ENCODE data around the gene CTLA4.

The CTLA4 gene

DNA sequence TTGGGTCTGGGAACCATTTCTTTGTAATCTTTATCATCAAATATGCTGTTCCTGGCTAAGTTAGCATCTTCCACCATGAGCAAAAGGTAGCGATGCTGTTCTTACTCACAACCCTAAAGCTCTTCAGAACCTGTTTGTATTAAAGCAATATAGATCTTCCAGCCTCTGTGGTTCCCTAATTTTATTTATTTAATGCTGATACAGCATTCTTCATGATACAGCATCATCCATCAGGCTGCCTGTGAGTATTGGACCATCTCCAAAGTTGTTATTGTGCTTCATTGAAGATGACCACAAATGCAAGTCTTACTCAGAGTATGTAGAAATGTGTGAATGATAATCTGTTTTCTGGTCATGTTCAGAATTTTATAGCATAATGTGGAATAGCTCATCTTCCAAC, 40.9 kb upstream of the CTLA4 start:
- Histone ChIP-seq H3K23ac (ENCODE audit: low read length) (no peak overlapping the region), H3K9ac (ENCODE audit: low read length) (no peak overlapping the region), H3K14ac (ENCODE audit: low read length) (no peak overlapping the region), H3K36me3 (ENCODE audit: control insufficient read depth in 1 of 2, insufficient read depth in 2 of 2, low read length in 2 of 2) (no peaks in the 10 kb centered on the region), H3K79me1 (ENCODE audit: low read length) (no peaks in the 10 kb centered on the region), H2BK120ac (ENCODE audit: insufficient read depth, low read length, poor library complexity) (no peak overlapping the region), H4K91ac (ENCODE audit: low read depth, low read length) (no peak overlapping the region), H3K27ac (ENCODE audit: low read depth, low read length) (no peak overlapping the region), H2BK12ac (ENCODE audit: low read length) (no peak overlapping the region), H3K4me3 (ENCODE audit: low read depth, low read length) (no peak overlapping the region), H3K79me2 (ENCODE audit: control insufficient read depth, insufficient read depth, low read length, poor library complexity) (no peaks in the 10 kb centered on the region), H4K8ac (ENCODE audit: low read depth, low read length) (no peak overlapping the region), H3K4me1 (ENCODE audit: control insufficient read depth in 1 of 2, insufficient read depth in 2 of 2, low read length in 2 of 2) (no peaks in the 10 kb centered on the region), H3K4me2 (ENCODE audit: low read length) (no peak overlapping the region), H2AK5ac (ENCODE audit: low read length) (no peak overlapping the region), H4K12ac (ENCODE audit: low read depth, low read length) (no peak overlapping the region), H2AFZ (ENCODE audit: insufficient read depth, low read length, poor library complexity) (no peak overlapping the region), H3K4ac (ENCODE audit: low read depth, low read length) (no peak overlapping the region), H3K27me3 (ENCODE audit: insufficient read depth, low read length) (no peaks in the 10 kb centered on the region), H3K9me3 (ENCODE audit: insufficient read depth, low read depth, low read length) (peaks cover 2% of the 10 kb centered on the region), H2BK5ac (ENCODE audit: low read depth, low read length, poor library complexity) (no peak overlapping the region), H3K18ac (ENCODE audit: low read length) (no peak overlapping the region)
- no CpG with 5 or more reads among the region's 1 CpG for WGBS (ENCODE audit: extremely low coverage, insufficient coverage, insufficient read length)
- DNase-seq: no peak

DNA sequence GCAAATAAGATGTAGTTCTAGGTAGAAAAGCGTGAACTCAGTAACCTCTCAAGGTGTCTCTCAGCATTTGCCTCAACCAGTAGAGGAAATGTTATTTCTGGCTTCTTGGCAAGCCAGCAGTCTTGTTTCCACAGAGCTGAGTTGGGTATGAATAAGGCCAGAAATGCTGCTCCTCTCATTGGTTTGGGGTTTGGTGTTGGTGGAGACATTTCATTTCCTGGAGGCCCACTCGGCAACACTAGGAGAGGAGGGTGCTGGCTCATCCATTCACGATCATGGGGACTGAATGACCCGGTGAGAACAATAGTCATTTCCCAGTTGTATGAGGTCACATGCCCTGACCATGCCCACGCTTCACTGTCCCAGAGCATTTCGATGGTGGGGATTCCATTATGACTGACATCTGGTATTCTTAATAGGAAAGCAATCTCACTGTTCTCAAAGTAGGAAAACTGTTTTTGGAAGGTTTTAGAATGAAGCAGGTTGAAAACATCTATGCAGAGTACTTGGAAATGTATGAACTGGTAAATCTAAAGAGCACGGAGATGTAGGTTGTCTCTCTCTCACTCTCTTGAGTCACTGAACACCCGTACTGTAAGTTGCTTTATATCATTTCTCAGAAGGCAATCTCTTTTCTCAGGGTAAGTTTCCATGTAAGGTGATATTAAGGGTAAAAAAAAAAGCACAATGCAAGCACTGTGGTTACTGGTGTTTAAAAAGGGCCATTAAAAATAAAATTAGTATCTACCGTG, 37.1 kb upstream of the CTLA4 start:
- Histone ChIP-seq H2BK12ac (ENCODE audit: low read length) (no peak overlapping the region), H3K14ac (ENCODE audit: low read length) (no peak overlapping the region), H4K12ac (ENCODE audit: low read depth, low read length) (no peak overlapping the region), H4K91ac (ENCODE audit: low read depth, low read length) (no peak overlapping the region), H2AFZ (ENCODE audit: insufficient read depth, low read length, poor library complexity) (no peak overlapping the region), H3K27me3 (ENCODE audit: insufficient read depth, low read length) (no peaks in the 10 kb centered on the region), H4K8ac (ENCODE audit: low read depth, low read length) (no peak overlapping the region), H2AK5ac (ENCODE audit: low read length) (no peak overlapping the region), H3K4ac (ENCODE audit: low read depth, low read length) (no peak overlapping the region), H2BK120ac (ENCODE audit: insufficient read depth, low read length, poor library complexity) (no peak overlapping the region), H3K79me2 (ENCODE audit: control insufficient read depth, insufficient read depth, low read length, poor library complexity) (no peaks in the 10 kb centered on the region), H3K18ac (ENCODE audit: low read length) (no peak overlapping the region), H3K4me1 (ENCODE audit: control insufficient read depth in 1 of 2, insufficient read depth in 2 of 2, low read length in 2 of 2) (no peaks in the 10 kb centered on the region), H3K9me3 (ENCODE audit: insufficient read depth, low read depth, low read length) (peaks cover 2% of the 10 kb centered on the region), H3K4me3 (ENCODE audit: low read depth, low read length) (no peak overlapping the region), H2BK5ac (ENCODE audit: low read depth, low read length, poor library complexity) (no peak overlapping the region), H3K23ac (ENCODE audit: low read length) (no peak overlapping the region), H3K4me2 (ENCODE audit: low read length) (no peak overlapping the region), H3K27ac (ENCODE audit: low read depth, low read length) (no peak overlapping the region), H3K9ac (ENCODE audit: low read length) (no peak overlapping the region), H3K79me1 (ENCODE audit: low read length) (no peaks in the 10 kb centered on the region), H3K36me3 (ENCODE audit: control insufficient read depth in 1 of 2, insufficient read depth in 2 of 2, low read length in 2 of 2) (no peaks in the 10 kb centered on the region)
- DNase-seq: no peak
- WGBS (ENCODE audit: extremely low coverage, insufficient coverage, insufficient read length): no CpG with 5 or more reads among the region's 9 CpGs

DNA sequence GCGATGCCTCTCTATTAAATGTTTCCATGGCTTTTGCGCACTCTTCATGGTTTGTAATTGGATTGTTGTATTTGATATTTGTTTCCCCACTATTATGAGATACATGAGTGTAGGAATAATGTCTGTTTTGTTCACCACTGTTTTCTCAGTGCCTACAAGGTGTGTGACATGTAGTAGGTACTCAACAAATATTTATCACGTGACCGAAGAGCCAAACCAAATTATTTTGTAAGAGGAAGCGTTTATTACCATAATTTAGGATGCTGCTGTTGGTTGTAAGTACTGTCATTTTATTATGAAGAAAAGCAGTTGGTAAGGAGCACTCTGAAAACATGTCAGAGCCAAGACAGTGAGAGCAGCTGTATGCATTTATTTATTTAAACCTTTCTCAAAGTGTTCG, 32.2 kb upstream of the CTLA4 start:
- Histone ChIP-seq H3K27me3 (ENCODE audit: insufficient read depth, low read length) (no peaks in the 10 kb centered on the region), H2BK5ac (ENCODE audit: low read depth, low read length, poor library complexity) (no peak overlapping the region), H4K91ac (ENCODE audit: low read depth, low read length) (no peak overlapping the region), H3K18ac (ENCODE audit: low read length) (no peak overlapping the region), H2AK5ac (ENCODE audit: low read length) (no peak overlapping the region), H4K8ac (ENCODE audit: low read depth, low read length) (no peak overlapping the region), H3K79me1 (ENCODE audit: low read length) (no peaks in the 10 kb centered on the region), H3K14ac (ENCODE audit: low read length) (no peak overlapping the region), H3K36me3 (ENCODE audit: control insufficient read depth in 1 of 2, insufficient read depth in 2 of 2, low read length in 2 of 2) (no peaks in the 10 kb centered on the region), H3K27ac (ENCODE audit: low read depth, low read length) (no peak overlapping the region), H3K4me1 (ENCODE audit: control insufficient read depth in 1 of 2, insufficient read depth in 2 of 2, low read length in 2 of 2) (no peaks in the 10 kb centered on the region), H3K79me2 (ENCODE audit: control insufficient read depth, insufficient read depth, low read length, poor library complexity) (no peaks in the 10 kb centered on the region), H3K4me2 (ENCODE audit: low read length) (no peak overlapping the region), H2AFZ (ENCODE audit: insufficient read depth, low read length, poor library complexity) (no peak overlapping the region), H3K4ac (ENCODE audit: low read depth, low read length) (no peak overlapping the region), H2BK12ac (ENCODE audit: low read length) (no peak overlapping the region), H4K12ac (ENCODE audit: low read depth, low read length) (no peak overlapping the region), H3K9me3 (ENCODE audit: insufficient read depth, low read depth, low read length) (no peaks in the 10 kb centered on the region), H3K4me3 (ENCODE audit: low read depth, low read length) (no peak overlapping the region), H3K9ac (ENCODE audit: low read length) (no peak overlapping the region), H3K23ac (ENCODE audit: low read length) (no peak overlapping the region), H2BK120ac (ENCODE audit: insufficient read depth, low read length, poor library complexity) (no peak overlapping the region)
- DNase-seq: no peak
- WGBS (ENCODE audit: extremely low coverage, insufficient coverage, insufficient read length): no CpG with 5 or more reads among the region's 6 CpGs

DNA sequence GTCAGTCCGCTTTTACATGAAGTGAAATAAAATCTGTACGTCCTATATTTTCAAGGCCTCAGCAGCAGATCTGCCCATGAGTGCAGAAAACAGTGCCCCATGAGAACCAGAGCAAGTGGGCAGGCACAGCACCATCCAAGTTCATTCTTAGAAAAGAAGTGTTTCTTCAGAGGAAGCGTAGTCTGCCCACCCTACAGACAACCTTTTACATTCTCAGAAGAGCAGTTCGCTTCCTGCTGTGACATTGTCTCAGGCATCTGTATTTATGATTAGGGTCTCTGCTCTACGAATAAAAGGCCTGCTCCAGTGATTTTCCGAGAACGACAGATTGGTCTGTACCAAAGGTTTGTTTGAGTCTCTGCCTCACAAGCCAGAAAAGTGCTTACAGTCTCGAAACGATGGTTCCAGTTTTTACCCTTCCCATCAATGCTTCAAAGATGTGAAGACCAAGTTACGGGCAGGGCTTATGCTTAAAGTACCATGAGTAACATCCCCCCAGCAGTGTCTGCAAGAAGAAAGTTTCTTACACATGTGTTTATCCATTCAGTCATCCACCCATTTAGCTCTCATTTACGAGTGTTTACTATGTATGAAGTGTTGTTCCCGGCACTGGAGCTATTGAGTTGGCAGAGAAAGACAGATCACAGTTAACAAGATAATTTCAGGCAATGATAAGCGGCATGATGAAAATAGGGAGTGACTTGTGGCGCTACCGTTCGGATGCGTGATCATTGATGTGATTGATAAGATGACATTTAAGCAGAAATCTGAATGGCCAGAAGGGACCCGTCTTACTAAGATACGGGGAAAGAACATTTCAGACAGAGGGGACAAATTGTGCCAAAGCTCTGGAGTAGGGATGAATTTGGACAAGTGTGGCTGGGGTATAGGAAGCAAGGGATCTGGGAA, 31.4 kb upstream of the CTLA4 start:
- no CpG with 5 or more reads among the region's 19 CpGs for WGBS (ENCODE audit: extremely low coverage, insufficient coverage, insufficient read length)
- no peak overlapping the region for H3K23ac ChIP-seq (ENCODE audit: low read length)
- no peak overlapping the region for H3K18ac ChIP-seq (ENCODE audit: low read length)
- H3K79me1 ChIP-seq (ENCODE audit: low read length): no peaks in the 10 kb centered on the region
- no peak overlapping the region for H3K4ac ChIP-seq (ENCODE audit: low read depth, low read length)
- H4K8ac ChIP-seq (ENCODE audit: low read depth, low read length): no peak overlapping the region
- H2BK120ac ChIP-seq (ENCODE audit: insufficient read depth, low read length, poor library complexity): no peak overlapping the region
- H4K91ac ChIP-seq (ENCODE audit: low read depth, low read length): no peak overlapping the region
- H3K9ac ChIP-seq (ENCODE audit: low read length): no peak overlapping the region
- no peaks in the 10 kb centered on the region for H3K27me3 ChIP-seq (ENCODE audit: insufficient read depth, low read length)
- H3K4me1 ChIP-seq (ENCODE audit: control insufficient read depth in 1 of 2, insufficient read depth in 2 of 2, low read length in 2 of 2): no peaks in the 10 kb centered on the region
- H3K27ac ChIP-seq (ENCODE audit: low read depth, low read length): no peak overlapping the region
- no peak overlapping the region for H3K4me2 ChIP-seq (ENCODE audit: low read length)
- no peak overlapping the region for H3K4me3 ChIP-seq (ENCODE audit: low read depth, low read length)
- no peaks in the 10 kb centered on the region for H3K79me2 ChIP-seq (ENCODE audit: control insufficient read depth, insufficient read depth, low read length, poor library complexity)
- no peaks in the 10 kb centered on the region for H3K36me3 ChIP-seq (ENCODE audit: control insufficient read depth in 1 of 2, insufficient read depth in 2 of 2, low read length in 2 of 2)
- no peak overlapping the region for H2BK5ac ChIP-seq (ENCODE audit: low read depth, low read length, poor library complexity)
- H3K14ac ChIP-seq (ENCODE audit: low read length): no peak overlapping the region
- no peak overlapping the region for H2AK5ac ChIP-seq (ENCODE audit: low read length)
- no peaks in the 10 kb centered on the region for H3K9me3 ChIP-seq (ENCODE audit: insufficient read depth, low read depth, low read length)
- no peak for DNase-seq
- no peak overlapping the region for H2BK12ac ChIP-seq (ENCODE audit: low read length)
- H4K12ac ChIP-seq (ENCODE audit: low read depth, low read length): no peak overlapping the region
- H2AFZ ChIP-seq (ENCODE audit: insufficient read depth, low read length, poor library complexity): no peak overlapping the region

Measured in trophoblast cell (in vitro differentiated cells and primary cell).